Neural crest cell (in vitro differentiated cells): ENCODE results near the gene ANGPT4. TPM values are rescaled to one million over a fixed set of nuclear protein-coding genes. Genes with fewer than 3 reads are reported as not detected.
"Not testable (repeated sequence)": the region's sequence is repeated elsewhere in the genome, so short reads cannot be mapped to it uniquely, and the experiment has no call there.

Experiments
- DNase-seq: peaks from one replicate; pipeline ENCODE4 v3.0.0; 2021; ENCODE audit warnings: low read depth, mixed read lengths, low spot score
- H3K27ac Mint-ChIP-seq: one replicate; pipeline ENCODE4 v1.8.0; 2021; ENCODE audit warnings: mild to moderate bottlenecking, mixed read lengths; ENCODE audit not compliant: unreplicated experiment
- H3K27me3 Mint-ChIP-seq: 2 replicates; pipeline ENCODE4 v1.8.0; 2021; ENCODE audit warnings: low read depth, mild to moderate bottlenecking, mixed read lengths
- H3K36me3 Mint-ChIP-seq: 2 replicates; pipeline ENCODE4 v1.8.0; 2021; ENCODE audit warnings: low read depth, mild to moderate bottlenecking, mixed read lengths
- H3K4me1 Mint-ChIP-seq: 2 replicates; pipeline ENCODE4 v1.8.0; 2021; ENCODE audit warnings: mixed read lengths
- H3K4me3 Mint-ChIP-seq: one replicate; pipeline ENCODE4 v1.8.0; 2021; ENCODE audit warnings: mild to moderate bottlenecking, mixed read lengths
- H3K9me3 Mint-ChIP-seq: 2 replicates; pipeline ENCODE4 v1.8.0; 2021; ENCODE audit warnings: mixed read lengths
- CTCF ChIP-seq: fragments of 200-600 bp; sonication (generic); conservative IDR thresholded peaks from 2 replicates; pipeline ENCODE4 v1.5.0; 2021; ENCODE audit warnings: antibody characterized with exemption, mild to moderate bottlenecking
- total RNA-seq: library from RNA; stranded (reverse); gene quantifications from 2 replicates; pipeline ENCODE4 v1.2.1, GENCODE V29; 2021

Gene ANGPT4
- total RNA-seq, 1 donor from 2014 or later: 0.07 TPM

GRCh38 chr20:906703-907270, 9.3 kb downstream of the ANGPT4 start:
- TF ChIP-seq CTCF: no peak

GRCh38 chr20:906001-906520, 10.1 kb downstream of the ANGPT4 start:
- no peak for DNase-seq
- Mint-ChIP-seq H3K4me1 (no peaks in the 10 kb centered on the region), H3K4me3 (no peak overlapping the region), H3K36me3 (no peaks in the 10 kb centered on the region), H3K9me3 (no peaks in the 10 kb centered on the region), H3K27ac (no peak overlapping the region), H3K27me3 (no peaks in the 10 kb centered on the region)
- no peak for TF ChIP-seq CTCF

More at GRCh38 chr20:906703-907270, 9.3 kb downstream of the ANGPT4 start:
- Mint-ChIP-seq H3K9me3 (no peaks in the 10 kb centered on the region), H3K27me3 (no peaks in the 10 kb centered on the region), H3K36me3 (no peaks in the 10 kb centered on the region), H3K4me3 (no peak overlapping the region), H3K27ac (peak overlapping the region; percentile 35), H3K4me1 (no peaks in the 10 kb centered on the region)
- no peak for DNase-seq

GRCh38 chr20:905396-905961, 10.7 kb downstream of the ANGPT4 start:
- TF ChIP-seq CTCF: no peak
- Mint-ChIP-seq H3K9me3 (peaks cover 4% of the 10 kb centered on the region), H3K4me3 (no peak overlapping the region), H3K4me1 (no peaks in the 10 kb centered on the region), H3K36me3 (no peaks in the 10 kb centered on the region), H3K27ac (peak overlapping the region; percentile 44), H3K27me3 (no peaks in the 10 kb centered on the region)
- DNase-seq: no peak

- no peak overlapping the region for H3K4me3 Mint-ChIP-seq
- no peak overlapping the region for H3K27ac Mint-ChIP-seq
- no peak for DNase-seq
- H3K27me3 Mint-ChIP-seq: peaks cover 6% of the 10 kb centered on the region
- peaks cover 8% of the 10 kb centered on the region for H3K9me3 Mint-ChIP-seq
- no peaks in the 10 kb centered on the region for H3K4me1 Mint-ChIP-seq
- TF ChIP-seq CTCF: no peak
- H3K36me3 Mint-ChIP-seq: no peaks in the 10 kb centered on the region
Measured at GRCh38 chr20:904039-904545, 12.0 kb downstream of the ANGPT4 start.

GRCh38 chr20:897436-897835, 18.7 kb downstream of the ANGPT4 start:
- peaks cover 17% of the 10 kb centered on the region for H3K27me3 Mint-ChIP-seq
- not testable (repeated sequence) for H3K4me1 Mint-ChIP-seq, H3K36me3 Mint-ChIP-seq, DNase-seq, H3K4me3 Mint-ChIP-seq
- peaks cover 16% of the 10 kb centered on the region for H3K9me3 Mint-ChIP-seq
- H3K27ac Mint-ChIP-seq: peak overlapping the region; percentile 38

- no peak overlapping the region for H3K27ac Mint-ChIP-seq
- H3K9me3 Mint-ChIP-seq: peaks cover 16% of the 10 kb centered on the region
- H3K4me1 Mint-ChIP-seq: peaks cover 6% of the 10 kb centered on the region
Measured at GRCh38 chr20:896501-897025, 19.6 kb downstream of the ANGPT4 start.

GRCh38 chr20:892371-892770, 23.8 kb downstream of the ANGPT4 start:
- not testable (repeated sequence) for H3K4me3 Mint-ChIP-seq, H3K27ac Mint-ChIP-seq, DNase-seq, H3K36me3 Mint-ChIP-seq, H3K9me3 Mint-ChIP-seq
- peaks cover 24% of the 10 kb centered on the region for H3K27me3 Mint-ChIP-seq
- H3K4me1 Mint-ChIP-seq: peaks cover 14% of the 10 kb centered on the region

More at GRCh38 chr20:896501-897025, 19.6 kb downstream of the ANGPT4 start:
- TF ChIP-seq CTCF: no peak
- H3K27me3 Mint-ChIP-seq: peaks cover 21% of the 10 kb centered on the region
- H3K4me3 Mint-ChIP-seq: no peak overlapping the region
- no peaks in the 10 kb centered on the region for H3K36me3 Mint-ChIP-seq
- DNase-seq: no peak
